D721Med (cell line): Measurements from ENCODE around the gene SUPT4H1.

Source experiments
- DNase-seq: peaks from one replicate; pipeline ENCODE4 v3.0.0; 2011; ENCODE audit warnings: low spot score; ENCODE audit not compliant: insufficient read length
- FAIRE-seq: peaks from 2 replicates; lab custom pipeline; 2011; peaks lifted over from hg19 to GRCh38; lab: Jason Lieb, UNC
- TF ChIP-seq, protein P1 (sequence below): IDR thresholded peaks from 2 replicates; pipeline ENCODE4 v1.5.1; 2012; ENCODE audit warnings: mild to moderate bottlenecking, control low read depth; ENCODE audit not compliant: insufficient read depth; ENCODE audit errors: missing control alignments

The SUPT4H1 gene

DNA sequence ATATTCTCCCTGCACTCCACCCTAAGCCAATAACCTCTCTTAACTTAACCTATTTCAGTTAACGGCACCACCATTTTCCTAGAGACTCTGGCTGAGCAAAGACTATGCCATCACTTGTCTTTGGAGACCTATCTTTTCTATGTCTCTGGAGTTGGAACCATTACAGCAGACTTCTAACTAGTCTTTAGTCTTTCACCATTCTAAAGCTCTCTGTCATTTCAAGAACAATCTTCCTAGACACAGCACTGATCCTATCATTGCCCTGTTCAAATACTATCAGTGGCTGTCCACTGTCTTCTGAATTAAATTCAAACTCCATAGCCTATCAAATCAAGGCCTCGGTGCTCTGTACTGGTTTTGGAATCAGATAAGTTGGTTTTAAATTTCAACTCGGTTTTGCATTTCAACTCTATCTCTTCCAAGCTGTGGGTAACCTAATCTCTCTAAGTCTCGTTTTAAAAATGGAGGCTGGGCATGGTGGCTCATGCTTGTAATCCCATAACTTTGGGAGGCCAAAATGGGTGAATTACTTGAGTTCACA lies 33.4 kb upstream of the SUPT4H1 start:
- no peak for FAIRE-seq
- TF ChIP-seq, protein P1, sequence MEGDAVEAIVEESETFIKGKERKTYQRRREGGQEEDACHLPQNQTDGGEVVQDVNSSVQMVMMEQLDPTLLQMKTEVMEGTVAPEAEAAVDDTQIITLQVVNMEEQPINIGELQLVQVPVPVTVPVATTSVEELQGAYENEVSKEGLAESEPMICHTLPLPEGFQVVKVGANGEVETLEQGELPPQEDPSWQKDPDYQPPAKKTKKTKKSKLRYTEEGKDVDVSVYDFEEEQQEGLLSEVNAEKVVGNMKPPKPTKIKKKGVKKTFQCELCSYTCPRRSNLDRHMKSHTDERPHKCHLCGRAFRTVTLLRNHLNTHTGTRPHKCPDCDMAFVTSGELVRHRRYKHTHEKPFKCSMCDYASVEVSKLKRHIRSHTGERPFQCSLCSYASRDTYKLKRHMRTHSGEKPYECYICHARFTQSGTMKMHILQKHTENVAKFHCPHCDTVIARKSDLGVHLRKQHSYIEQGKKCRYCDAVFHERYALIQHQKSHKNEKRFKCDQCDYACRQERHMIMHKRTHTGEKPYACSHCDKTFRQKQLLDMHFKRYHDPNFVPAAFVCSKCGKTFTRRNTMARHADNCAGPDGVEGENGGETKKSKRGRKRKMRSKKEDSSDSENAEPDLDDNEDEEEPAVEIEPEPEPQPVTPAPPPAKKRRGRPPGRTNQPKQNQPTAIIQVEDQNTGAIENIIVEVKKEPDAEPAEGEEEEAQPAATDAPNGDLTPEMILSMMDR: no peak
- DNase-seq: no peak

DNA sequence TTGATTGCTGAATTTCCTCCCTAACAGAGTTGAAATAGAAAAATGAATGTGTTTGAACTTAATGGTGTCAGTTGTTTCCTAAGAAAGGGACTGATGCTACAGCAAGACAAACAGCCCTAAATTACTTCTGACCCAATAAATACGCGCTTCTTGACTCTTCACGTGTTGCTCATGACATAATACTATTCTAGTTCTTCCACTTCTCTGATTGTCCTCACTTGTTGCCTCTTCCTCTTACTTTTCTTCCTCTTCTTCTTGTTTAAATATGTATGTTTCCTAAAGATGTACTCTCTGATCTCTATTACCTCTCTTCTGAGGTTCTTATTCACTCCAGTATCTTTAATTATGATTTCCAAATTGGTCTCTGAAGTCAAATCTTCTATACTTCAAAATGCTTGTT lies 32.9 kb upstream of the SUPT4H1 start:
- TF ChIP-seq, protein P1: no peak
- DNase-seq (no peak), FAIRE-seq (no peak)

DNA sequence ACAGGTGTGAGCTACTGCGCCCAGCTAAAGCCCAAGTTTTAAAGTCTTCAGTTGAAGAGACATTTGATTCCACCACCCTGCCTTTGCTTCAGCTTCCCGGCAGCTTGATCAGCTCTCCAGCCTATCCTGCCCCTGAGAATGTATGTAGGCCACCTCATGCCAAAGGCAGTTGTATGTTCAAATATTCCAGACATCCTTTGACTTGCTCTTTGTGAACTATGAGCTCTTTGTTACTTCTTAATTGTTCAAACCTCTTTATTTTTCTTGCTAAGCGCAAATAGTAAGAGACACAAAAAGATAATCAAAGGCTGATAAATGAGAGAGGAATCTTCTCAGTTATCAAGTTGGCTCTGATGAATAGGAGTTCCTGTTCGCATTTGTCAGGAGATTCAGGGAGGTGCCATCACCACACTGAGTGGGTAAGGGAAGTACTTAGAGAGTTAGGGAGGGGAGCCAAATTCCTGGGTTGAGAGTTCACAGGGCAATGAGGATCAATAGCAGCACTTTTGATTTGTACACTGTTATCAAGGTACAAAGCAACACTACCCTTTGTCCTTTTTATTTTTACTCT lies 32.0 kb upstream of the SUPT4H1 start:
- FAIRE-seq (no peak), DNase-seq (no peak)

DNA sequence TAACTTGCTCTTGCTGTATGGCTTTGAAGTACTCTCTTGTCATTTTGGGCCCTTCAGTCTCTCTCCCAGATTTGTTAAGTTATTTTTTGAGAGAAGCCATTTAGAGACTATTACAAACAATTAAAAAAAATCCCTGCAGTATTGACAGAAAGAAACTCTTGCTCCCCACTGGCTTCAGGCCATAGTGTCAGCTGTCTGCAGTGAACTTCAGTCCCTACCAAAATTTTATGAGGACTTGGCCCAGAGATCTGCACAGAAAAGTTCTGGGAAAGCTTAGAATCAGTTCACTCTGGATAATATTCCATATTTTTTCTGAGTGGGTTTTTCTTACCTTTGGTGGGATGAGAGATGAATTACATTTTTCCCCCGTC lies 30.9 kb upstream of the SUPT4H1 start:
- TF ChIP-seq, protein P1: no peak
- DNase-seq (no peak), FAIRE-seq (no peak)

More for the DNA sequence above, 32.0 kb upstream of the SUPT4H1 start:
- TF ChIP-seq, protein P1: no peak

DNA sequence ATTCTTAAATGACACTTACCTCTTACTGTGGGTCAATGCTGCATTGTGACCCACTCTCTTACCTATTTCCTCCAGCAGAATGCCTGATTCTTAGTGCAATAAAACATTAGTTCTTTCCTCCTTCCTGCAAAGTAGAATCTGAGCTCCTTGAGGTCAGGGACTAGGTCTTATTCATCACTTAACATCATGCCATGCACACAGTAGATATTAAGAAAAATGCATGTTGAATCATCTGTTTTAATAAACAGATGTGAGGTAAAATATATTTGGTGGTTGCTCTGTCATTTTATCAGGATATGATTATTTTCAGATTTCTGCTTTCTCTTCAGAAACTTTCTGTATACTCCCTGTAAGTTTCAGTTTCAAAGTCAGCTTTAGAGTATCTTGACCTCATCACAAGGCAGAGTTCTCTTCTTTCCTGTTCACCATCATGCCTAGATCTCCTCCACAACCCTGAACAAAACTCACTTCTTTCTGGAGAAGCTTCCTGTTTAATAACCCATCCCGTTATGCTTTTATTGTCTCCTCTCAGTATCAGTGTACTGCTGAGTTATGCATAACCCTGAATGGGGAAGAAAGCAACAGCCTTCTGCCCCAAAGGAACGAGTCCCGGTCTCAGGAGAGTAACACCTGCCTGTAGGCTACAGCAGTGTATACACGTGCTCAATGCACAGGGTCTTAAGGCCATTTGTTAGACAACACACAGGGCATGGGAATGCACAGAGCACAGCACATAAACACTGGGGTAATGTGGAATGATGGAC lies 30.3 kb upstream of the SUPT4H1 start:
- TF ChIP-seq, protein P1: no peak
- no peak for DNase-seq
- FAIRE-seq: no peak

DNA sequence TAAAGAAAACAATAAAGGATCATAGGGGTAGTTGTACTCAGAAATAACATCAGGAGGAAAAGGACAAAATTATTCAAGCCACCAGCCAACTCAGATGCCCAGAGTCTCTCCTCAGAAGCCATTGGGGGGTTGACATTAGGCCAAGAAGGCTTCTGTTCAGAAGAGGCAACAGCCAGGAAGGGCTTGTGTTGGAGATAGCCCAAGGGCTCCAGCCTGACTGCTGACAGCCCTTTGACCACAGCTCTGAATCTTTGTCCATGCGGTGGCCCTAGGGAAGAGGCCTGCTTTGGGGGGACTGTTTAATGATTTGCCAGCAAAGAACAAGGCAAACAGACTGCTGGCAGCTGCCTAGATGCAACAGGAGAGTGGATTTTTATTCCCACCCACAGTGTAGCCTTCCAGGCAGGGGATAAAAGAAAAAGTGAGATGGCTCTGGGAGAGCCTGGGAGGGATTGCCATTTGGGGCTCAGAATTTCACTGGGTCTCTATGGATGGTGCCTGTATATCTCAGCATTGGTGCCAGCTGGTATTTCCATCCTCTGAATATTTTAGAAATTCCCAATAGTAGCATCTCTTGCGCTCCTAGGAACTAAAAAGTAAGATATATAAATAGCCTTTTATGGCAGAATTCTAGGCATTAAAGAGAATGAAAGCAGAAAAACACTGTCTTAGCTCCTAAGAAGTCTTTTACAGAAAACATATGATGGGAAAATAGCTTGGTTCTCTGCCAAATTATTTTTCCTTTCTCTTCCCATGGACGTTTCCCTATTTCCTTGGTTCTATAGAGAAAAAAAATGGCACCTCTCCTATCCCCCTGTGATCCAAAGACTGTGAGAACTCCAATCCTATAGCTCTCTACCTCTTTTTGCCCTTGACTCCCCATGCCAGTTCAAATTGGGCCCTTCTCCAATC lies 29.4 kb upstream of the SUPT4H1 start:
- no peak for FAIRE-seq
- DNase-seq: no peak
- TF ChIP-seq, protein P1: no peak
